ENCODE results near the gene NEK1.

The NEK1 gene

GRCh38 chr4:169367826-169368225 is 244.6 kb downstream of the NEK1 start:
- DNase-seq (ENCODE audit: low read depth in 2 of 2): no peak

- DNase-seq (ENCODE audit: low read depth in 2 of 2): no peak
Observed at GRCh38 chr4:169366821-169367220, 245.6 kb downstream of the NEK1 start.

GRCh38 chr4:169362607-169363006 is 249.8 kb downstream of the NEK1 start:
- no peak for DNase-seq (ENCODE audit: low read depth in 2 of 2)

- DNase-seq (ENCODE audit: low read depth in 2 of 2): no peak
Observed at GRCh38 chr4:169361756-169362155, 250.6 kb downstream of the NEK1 start.

GRCh38 chr4:169359961-169360360 is 252.4 kb downstream of the NEK1 start:
- no peak for DNase-seq (ENCODE audit: low read depth in 2 of 2)

- no peak for DNase-seq (ENCODE audit: low read depth in 2 of 2)
Observed at GRCh38 chr4:169352360-169352759, 260.0 kb downstream of the NEK1 start.

GRCh38 chr4:169351872-169352271 is 260.5 kb downstream of the NEK1 start:
- DNase-seq (ENCODE audit: low read depth in 2 of 2): no peak

GRCh38 chr4:169348541-169348940 is 263.8 kb downstream of the NEK1 start:
- DNase-seq (ENCODE audit: low read depth in 2 of 2): no peak

- no peak for DNase-seq (ENCODE audit: low read depth in 2 of 2)
Observed at GRCh38 chr4:169346840-169347239, 265.5 kb downstream of the NEK1 start.

- no peak for DNase-seq (ENCODE audit: low read depth in 2 of 2)
Observed at GRCh38 chr4:169345316-169345721, 267.1 kb downstream of the NEK1 start.

Measured in stimulated activated CD8-positive, alpha-beta memory T cell treated with anti-CD3 and anti-CD28 coated beads, Interleukin-2, amount 100 ng/mL, for 48 hours (primary cell).